Measurements from ENCODE around the gene EVI5L. TPM values are rescaled to one million over a fixed set of nuclear protein-coding genes. Genes with fewer than 3 reads are reported as not detected.

EVI5L gene
- total and polyA plus RNA-seq, 7 experiments from 2014 or later: 2.5 to 12.2 (median 8.3) TPM

GRCh38 chr19:7845390-7846154 is 15.6 kb downstream of the EVI5L start:
- no peaks in the 10 kb centered on the region for H3K9me3 Mint-ChIP-seq
- no peaks in the 10 kb centered on the region for H3K9me3 ChIP-seq (ENCODE audit: control insufficient read depth in 2 of 3, low read length in 3 of 3)
- H3K36me3 Mint-ChIP-seq: no peaks in the 10 kb centered on the region
- no peaks in the 10 kb centered on the region for H3K27me3 Mint-ChIP-seq
- DNase-seq: no peak
- no peaks in the 10 kb centered on the region for H3K4me1 ChIP-seq (ENCODE audit: control insufficient read depth in 2 of 2, insufficient read depth in 2 of 2, low read length in 2 of 2)
- H3K36me3 ChIP-seq (ENCODE audit: control insufficient read depth in 2 of 3, insufficient read depth in 3 of 3, low read length in 3 of 3): no peaks in the 10 kb centered on the region
- H3K4me1 Mint-ChIP-seq: peaks cover 0 to 3% (median 0%) of the 10 kb centered on the region in 7 donors
- ChIA-PET CTCF (no interaction called here), POLR2A (no interaction called here)
- no peak overlapping the region for H3K4me3 ChIP-seq (ENCODE audit: low read length)
- no peak for ATAC-seq
- peak overlapping the region in 1 of 9 donors; percentile 41 for H3K27ac Mint-ChIP-seq
- intact Hi-C loops (cut with micrococcal nuclease): no loop called here
- no peaks in the 10 kb centered on the region for H3K27me3 ChIP-seq (ENCODE audit: control insufficient read depth in 2 of 2, insufficient read depth in 2 of 2, low read length in 2 of 2)
- no peak overlapping the region for H3K4me3 Mint-ChIP-seq
- no peak overlapping the region for H3K27ac ChIP-seq (ENCODE audit: low read depth, low read length)

DNA sequence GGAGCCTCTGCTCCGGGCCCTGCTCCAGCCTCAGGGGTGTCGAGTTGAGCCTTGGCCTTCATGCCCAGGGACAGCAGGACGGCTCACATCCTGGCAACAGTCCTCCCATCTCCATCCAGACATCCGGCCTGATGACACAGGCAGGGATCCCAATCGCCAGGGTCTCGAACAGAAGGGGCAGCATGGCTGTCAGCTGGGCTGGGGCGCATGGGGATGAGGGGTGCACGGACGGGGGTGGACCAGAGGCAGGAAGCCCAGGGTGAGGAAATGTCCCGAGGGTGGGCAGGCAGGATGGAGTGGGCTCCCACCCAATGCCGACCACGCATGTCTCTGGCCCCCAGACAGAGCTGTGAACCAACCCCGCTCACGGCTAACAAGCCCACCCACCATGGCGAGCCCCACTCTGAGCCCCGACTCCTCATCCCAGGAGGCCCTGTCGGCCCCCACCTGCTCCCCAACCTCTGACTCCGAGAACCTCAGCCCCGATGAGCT is 16.2 kb downstream of the EVI5L start:
- Histone ChIP-seq H3K9me3 (ENCODE audit: control insufficient read depth in 2 of 3, low read length in 3 of 3) (no peaks in the 10 kb centered on the region), H3K27ac (ENCODE audit: low read depth, low read length) (no peak overlapping the region), H3K27me3 (ENCODE audit: control insufficient read depth in 2 of 2, insufficient read depth in 2 of 2, low read length in 2 of 2) (no peaks in the 10 kb centered on the region), H3K36me3 (ENCODE audit: control insufficient read depth in 2 of 3, insufficient read depth in 3 of 3, low read length in 3 of 3) (no peaks in the 10 kb centered on the region), H3K4me3 (ENCODE audit: low read length) (no peak overlapping the region), H3K4me1 (ENCODE audit: control insufficient read depth in 2 of 2, insufficient read depth in 2 of 2, low read length in 2 of 2) (no peaks in the 10 kb centered on the region)
- ChIA-PET POLR2A (no interaction called here), CTCF (no interaction called here)
- DNase-seq (no peak), ATAC-seq (no peak)
- intact Hi-C loops (cut with micrococcal nuclease): no loop called here
- no peak overlapping the region for H3K4me3 Mint-ChIP-seq
- no peaks in the 10 kb centered on the region for H3K36me3 Mint-ChIP-seq
- H3K9me3 Mint-ChIP-seq: no peaks in the 10 kb centered on the region
- peaks cover 0 to under 1% (median 0%) of the 10 kb centered on the region in 7 donors for H3K4me1 Mint-ChIP-seq
- no peaks in the 10 kb centered on the region for H3K27me3 Mint-ChIP-seq
- no peak overlapping the region for H3K27ac Mint-ChIP-seq

DNA sequence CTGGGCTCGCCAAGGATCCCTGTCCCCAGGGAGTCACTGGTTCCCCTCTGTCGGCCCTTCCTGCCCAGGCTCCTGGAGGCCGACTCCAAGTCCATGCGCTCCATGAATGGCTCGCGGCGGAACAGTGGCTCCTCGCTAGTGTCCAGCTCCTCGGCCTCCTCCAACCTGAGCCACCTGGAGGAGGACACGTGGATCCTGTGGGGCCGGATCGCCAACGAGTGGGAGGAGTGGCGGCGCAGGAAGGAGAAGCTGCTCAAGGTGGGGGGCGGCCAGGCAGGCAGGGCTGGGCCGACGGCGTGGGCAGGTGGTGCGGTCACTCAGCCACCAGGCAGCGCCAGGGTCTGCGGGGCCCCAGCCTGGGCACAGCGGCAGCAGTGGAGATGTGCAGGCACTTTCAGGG is 17.6 kb downstream of the EVI5L start:
- CTCF ChIA-PET: interaction anchor here (0.7 kb wide), 1 partner anchor 80 kb away, joined by 3 read pairs; no protein-coding TSS in a partner anchor
- Histone ChIP-seq H3K4me3 (ENCODE audit: low read length) (no peak overlapping the region), H3K9me3 (ENCODE audit: control insufficient read depth in 2 of 3, low read length in 3 of 3) (no peaks in the 10 kb centered on the region), H3K27me3 (ENCODE audit: control insufficient read depth in 2 of 2, insufficient read depth in 2 of 2, low read length in 2 of 2) (no peaks in the 10 kb centered on the region), H3K27ac (ENCODE audit: low read depth, low read length) (no peak overlapping the region), H3K36me3 (ENCODE audit: control insufficient read depth in 2 of 3, insufficient read depth in 3 of 3, low read length in 3 of 3) (no peaks in the 10 kb centered on the region), H3K4me1 (ENCODE audit: control insufficient read depth in 2 of 2, insufficient read depth in 2 of 2, low read length in 2 of 2) (no peaks in the 10 kb centered on the region)
- no peaks in the 10 kb centered on the region for H3K27me3 Mint-ChIP-seq
- H3K4me1 Mint-ChIP-seq: no peaks in the 10 kb centered on the region
- no peak overlapping the region for H3K27ac Mint-ChIP-seq
- intact Hi-C loops (cut with micrococcal nuclease): no loop called here
- H3K9me3 Mint-ChIP-seq: no peaks in the 10 kb centered on the region
- H3K36me3 Mint-ChIP-seq: no peaks in the 10 kb centered on the region
- no peak for ATAC-seq
- POLR2A ChIA-PET: no interaction called here
- H3K4me3 Mint-ChIP-seq: no peak overlapping the region
- DNase-seq: no peak

GRCh38 chr19:7848779-7849457 is 18.9 kb downstream of the EVI5L start:
- CTCF ChIA-PET: interaction anchor here (0.7 to 1.1 kb wide), 2 partner anchors 13 to 1472 kb away, joined by 3 read pairs; no protein-coding TSS in a partner anchor

GRCh38 chr19:7849631-7849999 is 19.6 kb downstream of the EVI5L start:
- intact Hi-C loops (cut with micrococcal nuclease): no loop called here
- CTCF ChIA-PET: no interaction called here
- H3K36me3 Mint-ChIP-seq: no peaks in the 10 kb centered on the region
- peaks cover 0 to 8% (median 5%) of the 10 kb centered on the region in 7 donors for H3K4me1 Mint-ChIP-seq
- POLR2A ChIA-PET: no interaction called here
- no peak for ATAC-seq
- Histone ChIP-seq H3K4me1 (ENCODE audit: control insufficient read depth in 2 of 2, insufficient read depth in 2 of 2, low read length in 2 of 2) (peaks cover 3 to 7% of the 10 kb centered on the region in 2 donors), H3K9me3 (ENCODE audit: control insufficient read depth in 2 of 3, low read length in 3 of 3) (no peaks in the 10 kb centered on the region), H3K27me3 (ENCODE audit: control insufficient read depth in 2 of 2, insufficient read depth in 2 of 2, low read length in 2 of 2) (no peaks in the 10 kb centered on the region), H3K27ac (ENCODE audit: low read depth, low read length) (no peak overlapping the region), H3K36me3 (ENCODE audit: control insufficient read depth in 2 of 3, insufficient read depth in 3 of 3, low read length in 3 of 3) (no peaks in the 10 kb centered on the region), H3K4me3 (ENCODE audit: low read length) (no peak overlapping the region)
- no peak overlapping the region for H3K27ac Mint-ChIP-seq
- H3K27me3 Mint-ChIP-seq: no peaks in the 10 kb centered on the region
- DNase-seq: no peak
- no peak overlapping the region for H3K4me3 Mint-ChIP-seq
- H3K9me3 Mint-ChIP-seq: no peaks in the 10 kb centered on the region

More at GRCh38 chr19:7848779-7849457, 18.9 kb downstream of the EVI5L start:
- Histone ChIP-seq H3K4me1 (ENCODE audit: control insufficient read depth in 2 of 2, insufficient read depth in 2 of 2, low read length in 2 of 2) (peaks cover 3 to 7% of the 10 kb centered on the region in 2 donors), H3K4me3 (ENCODE audit: low read length) (no peak overlapping the region), H3K27ac (ENCODE audit: low read depth, low read length) (no peak overlapping the region), H3K36me3 (ENCODE audit: control insufficient read depth in 2 of 3, insufficient read depth in 3 of 3, low read length in 3 of 3) (no peaks in the 10 kb centered on the region), H3K27me3 (ENCODE audit: control insufficient read depth in 2 of 2, insufficient read depth in 2 of 2, low read length in 2 of 2) (no peaks in the 10 kb centered on the region), H3K9me3 (ENCODE audit: control insufficient read depth in 2 of 3, low read length in 3 of 3) (no peaks in the 10 kb centered on the region)
- POLR2A ChIA-PET: no interaction called here
- intact Hi-C loops (cut with micrococcal nuclease): no loop called here
- Mint-ChIP-seq H3K36me3 (no peaks in the 10 kb centered on the region), H3K27ac (no peak overlapping the region), H3K4me3 (no peak overlapping the region), H3K9me3 (no peaks in the 10 kb centered on the region), H3K4me1 (peaks cover 0 to 8% (median 5%) of the 10 kb centered on the region in 7 donors), H3K27me3 (no peaks in the 10 kb centered on the region)
- ATAC-seq (no peak), DNase-seq (no peak)

DNA sequence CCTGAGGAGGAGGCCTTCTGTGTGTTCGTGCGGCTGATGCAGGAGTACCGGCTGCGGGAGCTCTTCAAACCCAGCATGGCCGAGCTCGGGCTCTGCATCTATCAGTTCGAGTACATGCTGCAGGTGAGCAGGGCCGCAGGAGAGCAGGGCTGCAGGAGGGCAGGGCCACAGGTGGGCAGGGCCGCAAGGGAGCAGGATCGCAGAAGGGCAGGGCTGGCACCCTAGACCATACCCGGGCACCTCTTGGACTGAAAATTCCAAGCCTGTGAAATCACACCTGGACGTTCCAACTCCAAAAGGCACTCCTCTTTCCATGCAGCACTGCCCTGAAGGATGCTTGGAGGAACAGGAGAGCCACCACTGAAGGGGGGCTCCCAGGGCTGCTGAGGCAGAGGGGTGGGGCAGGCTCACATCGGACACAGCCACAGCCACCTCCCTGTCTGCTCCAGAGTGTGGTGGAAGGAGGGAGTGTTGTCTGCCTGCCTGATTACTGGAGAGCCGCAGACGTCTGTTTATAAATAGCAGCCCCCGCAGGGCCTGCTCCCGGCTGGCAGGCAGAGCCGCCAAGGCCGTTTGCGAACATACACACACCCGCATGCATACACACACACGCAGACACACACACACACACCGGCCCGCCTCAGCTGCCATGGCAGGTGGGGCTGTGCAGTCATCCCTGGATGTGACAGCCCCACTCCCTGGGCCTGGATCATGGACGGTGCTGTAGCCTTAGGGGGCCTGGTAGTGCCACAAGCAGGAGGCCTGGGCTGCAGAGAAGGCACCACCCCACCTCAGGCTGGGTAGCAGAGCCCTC is 20.2 kb downstream of the EVI5L start:
- no peaks in the 10 kb centered on the region for H3K9me3 ChIP-seq (ENCODE audit: control insufficient read depth in 2 of 3, low read length in 3 of 3)
- no peak overlapping the region for H3K4me3 Mint-ChIP-seq
- H3K27ac ChIP-seq (ENCODE audit: low read depth, low read length): no peak overlapping the region
- H3K4me3 ChIP-seq (ENCODE audit: low read length): no peak overlapping the region
- H3K36me3 Mint-ChIP-seq: no peaks in the 10 kb centered on the region
- CTCF ChIA-PET: interaction anchor here (0.7 kb wide), 2 partner anchors 33 to 1579 kb away, joined by 3 read pairs; no protein-coding TSS in a partner anchor
- intact Hi-C loops (cut with micrococcal nuclease): no loop called here
- peaks cover 0 to 8% (median 5%) of the 10 kb centered on the region in 7 donors for H3K4me1 Mint-ChIP-seq
- H3K36me3 ChIP-seq (ENCODE audit: control insufficient read depth in 2 of 3, insufficient read depth in 3 of 3, low read length in 3 of 3): no peaks in the 10 kb centered on the region
- H3K27me3 ChIP-seq (ENCODE audit: control insufficient read depth in 2 of 2, insufficient read depth in 2 of 2, low read length in 2 of 2): no peaks in the 10 kb centered on the region
- H3K27ac Mint-ChIP-seq: no peak overlapping the region
- DNase-seq (no peak), ATAC-seq (no peak)
- POLR2A ChIA-PET: interaction anchor here (0.5 kb wide), 1 partner anchor 526 kb away, joined by 5 read pairs; no protein-coding TSS in a partner anchor
- H3K9me3 Mint-ChIP-seq: no peaks in the 10 kb centered on the region
- H3K27me3 Mint-ChIP-seq: no peaks in the 10 kb centered on the region
- peaks cover 3 to 7% of the 10 kb centered on the region in 2 donors for H3K4me1 ChIP-seq (ENCODE audit: control insufficient read depth in 2 of 2, insufficient read depth in 2 of 2, low read length in 2 of 2)

All from naive thymus-derived CD4-positive, alpha-beta T cell (primary cell).